ENCODE results near the gene FILIP1L.

The FILIP1L gene

DNA sequence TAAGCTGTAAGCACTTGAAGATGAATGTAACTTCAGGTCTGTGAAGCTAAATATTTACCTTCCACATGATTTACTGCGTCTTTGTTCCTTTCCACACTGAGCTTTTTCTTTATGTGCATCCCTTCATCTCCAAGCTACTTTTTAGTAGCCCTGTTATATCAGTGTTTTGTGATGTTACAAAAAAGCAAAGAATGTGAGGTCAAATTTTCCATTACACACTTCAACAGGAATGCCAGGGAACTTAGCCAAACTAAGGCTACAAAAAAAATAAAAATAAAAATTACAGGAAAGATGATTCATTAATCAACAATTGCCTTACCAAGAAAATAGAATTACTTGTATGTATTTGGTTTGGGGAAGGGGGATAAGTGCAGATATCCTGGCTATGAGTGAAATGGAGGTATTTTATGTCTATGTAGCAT, 73.0 kb downstream of the FILIP1L start:
- Histone ChIP-seq H3F3A (ENCODE audit: insufficient read depth) (peaks cover 8% of the 10 kb centered on the region; the same call in 1 of the 2 replicates), H3K9ac (ENCODE audit: low read length) (no peak overlapping the region), H3K36me3 (ENCODE audit: low read length) (no peaks in the 10 kb centered on the region), H3K27ac (ENCODE audit: low read depth, low read length) (no peak overlapping the region), H3K79me2 (ENCODE audit: insufficient read depth, low read length) (no peaks in the 10 kb centered on the region), H3K4me3 (ENCODE audit: insufficient read depth, low read length, poor library complexity, severe bottlenecking) (no peak overlapping the region), H3K4me2 (ENCODE audit: low read depth, low read length, poor library complexity, severe bottlenecking) (no peak overlapping the region), H3K27me3 (ENCODE audit: low read length) (no peaks in the 10 kb centered on the region), H4K20me1 (ENCODE audit: low read depth, low read length) (0 out of 2 replicates have a peak, but pooled peaks cover 7% of the 10 kb centered on the region), H2AFZ (ENCODE audit: low read depth, low read length, severe bottlenecking) (no peak overlapping the region), H3K9me3 (ENCODE audit: insufficient read depth, low read length) (no peaks in the 10 kb centered on the region), H3K9me2 (replicated peaks; ENCODE audit: insufficient read depth, low read length) (no peaks in the 10 kb centered on the region)
- no peak for TF ChIP-seq EZH2phosphoT487 (conservative IDR thresholded peaks at IDR 0.05; ENCODE audit: low read length)

DNA sequence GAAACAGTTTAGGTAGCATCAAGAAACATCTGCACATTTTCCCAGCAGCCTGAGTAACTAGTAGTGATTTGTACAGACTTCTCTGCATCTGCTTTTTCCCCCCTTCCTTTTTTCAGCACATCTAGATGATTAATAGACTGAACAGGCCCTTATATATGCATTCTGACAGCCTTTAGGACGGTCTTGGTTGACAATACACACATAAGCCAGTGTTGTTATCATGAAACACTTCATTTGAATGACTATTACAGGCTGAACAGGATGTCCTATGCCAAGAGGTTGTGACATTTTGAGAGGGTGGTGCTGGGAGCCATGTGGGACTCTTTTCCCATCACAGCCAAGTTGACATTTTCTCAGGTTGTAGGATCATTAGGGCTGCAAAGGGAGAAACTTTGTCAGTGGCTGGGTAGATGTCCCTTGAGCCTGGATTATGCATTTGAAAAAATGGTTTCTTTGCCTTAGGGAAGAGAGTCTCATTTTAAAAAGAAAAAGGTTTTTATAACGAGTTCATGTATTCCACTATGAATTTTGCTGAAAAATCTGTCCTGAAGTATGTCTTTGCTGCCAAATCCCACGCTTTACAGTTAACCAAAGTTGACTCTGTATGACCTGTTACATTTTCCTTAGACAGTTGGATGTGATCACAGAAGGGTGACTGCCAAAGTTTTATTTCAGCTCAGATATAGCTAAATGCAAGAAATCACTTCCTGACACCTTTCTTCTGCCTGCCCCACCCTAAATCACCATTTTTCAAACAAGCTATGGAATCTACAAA, 73.7 kb downstream of the FILIP1L start:
- no peaks in the 10 kb centered on the region for H3K9me2 ChIP-seq (replicated peaks; ENCODE audit: insufficient read depth, low read length)
- H4K20me1 ChIP-seq (ENCODE audit: low read depth, low read length): 0 out of 2 replicates have a peak, but pooled peaks cover 6% of the 10 kb centered on the region
- no peak overlapping the region for H3K4me3 ChIP-seq (ENCODE audit: insufficient read depth, low read length, poor library complexity, severe bottlenecking)
- no peaks in the 10 kb centered on the region for H3K9me3 ChIP-seq (ENCODE audit: insufficient read depth, low read length)
- H3K36me3 ChIP-seq (ENCODE audit: low read length): no peaks in the 10 kb centered on the region
- H3K9ac ChIP-seq (ENCODE audit: low read length): no peak overlapping the region
- H3F3A ChIP-seq (ENCODE audit: insufficient read depth): peaks cover 8% of the 10 kb centered on the region; the same call in 1 of the 2 replicates
- no peak overlapping the region for H2AFZ ChIP-seq (ENCODE audit: low read depth, low read length, severe bottlenecking)
- TF ChIP-seq CTCF (IDR thresholded peaks at IDR 0.05; ENCODE audit: insufficient read depth, low read length, poor library complexity, severe bottlenecking) (no peak), EZH2phosphoT487 (conservative IDR thresholded peaks at IDR 0.05; ENCODE audit: low read length) (no peak)
- no peak overlapping the region for H3K27ac ChIP-seq (ENCODE audit: low read depth, low read length)
- no peak overlapping the region for H3K4me2 ChIP-seq (ENCODE audit: low read depth, low read length, poor library complexity, severe bottlenecking)
- no peaks in the 10 kb centered on the region for H3K79me2 ChIP-seq (ENCODE audit: insufficient read depth, low read length)
- H3K27me3 ChIP-seq (ENCODE audit: low read length): no peaks in the 10 kb centered on the region

- Histone ChIP-seq H2AFZ (ENCODE audit: low read depth, low read length, severe bottlenecking) (no peak overlapping the region), H4K20me1 (ENCODE audit: low read depth, low read length) (no peaks in the 10 kb centered on the region), H3F3A (ENCODE audit: insufficient read depth) (peaks cover 2% of the 10 kb centered on the region; the same call in 1 of the 2 replicates), H3K36me3 (ENCODE audit: low read length) (no peaks in the 10 kb centered on the region), H3K27ac (ENCODE audit: low read depth, low read length) (no peak overlapping the region), H3K4me2 (ENCODE audit: low read depth, low read length, poor library complexity, severe bottlenecking) (no peak overlapping the region), H3K27me3 (ENCODE audit: low read length) (no peaks in the 10 kb centered on the region), H3K9me2 (replicated peaks; ENCODE audit: insufficient read depth, low read length) (no peaks in the 10 kb centered on the region), H3K9ac (ENCODE audit: low read length) (no peak overlapping the region), H3K79me2 (ENCODE audit: insufficient read depth, low read length) (no peaks in the 10 kb centered on the region), H3K9me3 (ENCODE audit: insufficient read depth, low read length) (no peaks in the 10 kb centered on the region), H3K4me3 (ENCODE audit: insufficient read depth, low read length, poor library complexity, severe bottlenecking) (no peak overlapping the region)
- TF ChIP-seq EZH2phosphoT487 (conservative IDR thresholded peaks at IDR 0.05; ENCODE audit: low read length): no peak
- TF ChIP-seq CTCF (IDR thresholded peaks at IDR 0.05; ENCODE audit: insufficient read depth, low read length, poor library complexity, severe bottlenecking): no peak
These were observed 75.2 kb downstream of the FILIP1L start for GRCh38 chr3:100039075-100039474.

GRCh38 chr3:100033903-100034471, 80.3 kb downstream of the FILIP1L start:
- no peak overlapping the region for H3K9ac ChIP-seq (ENCODE audit: low read length)
- no peaks in the 10 kb centered on the region for H3K9me2 ChIP-seq (replicated peaks; ENCODE audit: insufficient read depth, low read length)
- no peak overlapping the region for H2AFZ ChIP-seq (ENCODE audit: low read depth, low read length, severe bottlenecking)
- H3K4me3 ChIP-seq (ENCODE audit: insufficient read depth, low read length, poor library complexity, severe bottlenecking): no peak overlapping the region
- H3K79me2 ChIP-seq (ENCODE audit: insufficient read depth, low read length): no peaks in the 10 kb centered on the region
- H3K4me2 ChIP-seq (ENCODE audit: low read depth, low read length, poor library complexity, severe bottlenecking): no peak overlapping the region
- no peaks in the 10 kb centered on the region for H3K36me3 ChIP-seq (ENCODE audit: low read length)
- no peaks in the 10 kb centered on the region for H4K20me1 ChIP-seq (ENCODE audit: low read depth, low read length)
- no peak overlapping the region for H3K27ac ChIP-seq (ENCODE audit: low read depth, low read length)
- no peaks in the 10 kb centered on the region for H3K9me3 ChIP-seq (ENCODE audit: insufficient read depth, low read length)
- H3F3A ChIP-seq (ENCODE audit: insufficient read depth): no peaks in the 10 kb centered on the region
- TF ChIP-seq EZH2phosphoT487 (conservative IDR thresholded peaks at IDR 0.05; ENCODE audit: low read length) (no peak), CTCF (IDR thresholded peaks at IDR 0.05; ENCODE audit: insufficient read depth, low read length, poor library complexity, severe bottlenecking) (no peak)
- no peaks in the 10 kb centered on the region for H3K27me3 ChIP-seq (ENCODE audit: low read length)
